Transverse colon (tissue), 4 donors: ENCODE data around the gene ADORA3.

Source experiments
- POLR2A ChIP-seq: fragments of 450-650 bp; IDR thresholded peaks from one replicate; pipeline ENCODE4 v1.6.1; 2016; ENCODE audit warnings: antibody characterized with exemption, mild to moderate bottlenecking, moderate library complexity
- POLR2AphosphoS5 ChIP-seq, 3 donors: sonication (generic); formaldehyde crosslinking; IDR thresholded peaks; one replicate each; pipeline ENCODE4 v1.6.1; 2016; ENCODE audit warnings: antibody characterized with exemption in 3 of 3
- TF ChIP-seq, protein P1 (sequence below), 5 experiments: fragments of 200-600 bp in 3 of 5; fragments of 450-650 bp in 2 of 5; sonication (generic) in 3 of 5; IDR thresholded peaks; 1 replicate in 2 of 5; 2 replicates in 3 of 5; pipeline ENCODE4 v1.5.1; 2016 to 2017; ENCODE audit warnings: antibody characterized with exemption in 5 of 5, inconsistent platforms in 3 of 5, mild to moderate bottlenecking in 2 of 5, moderate library complexity in 1 of 5

DNA sequence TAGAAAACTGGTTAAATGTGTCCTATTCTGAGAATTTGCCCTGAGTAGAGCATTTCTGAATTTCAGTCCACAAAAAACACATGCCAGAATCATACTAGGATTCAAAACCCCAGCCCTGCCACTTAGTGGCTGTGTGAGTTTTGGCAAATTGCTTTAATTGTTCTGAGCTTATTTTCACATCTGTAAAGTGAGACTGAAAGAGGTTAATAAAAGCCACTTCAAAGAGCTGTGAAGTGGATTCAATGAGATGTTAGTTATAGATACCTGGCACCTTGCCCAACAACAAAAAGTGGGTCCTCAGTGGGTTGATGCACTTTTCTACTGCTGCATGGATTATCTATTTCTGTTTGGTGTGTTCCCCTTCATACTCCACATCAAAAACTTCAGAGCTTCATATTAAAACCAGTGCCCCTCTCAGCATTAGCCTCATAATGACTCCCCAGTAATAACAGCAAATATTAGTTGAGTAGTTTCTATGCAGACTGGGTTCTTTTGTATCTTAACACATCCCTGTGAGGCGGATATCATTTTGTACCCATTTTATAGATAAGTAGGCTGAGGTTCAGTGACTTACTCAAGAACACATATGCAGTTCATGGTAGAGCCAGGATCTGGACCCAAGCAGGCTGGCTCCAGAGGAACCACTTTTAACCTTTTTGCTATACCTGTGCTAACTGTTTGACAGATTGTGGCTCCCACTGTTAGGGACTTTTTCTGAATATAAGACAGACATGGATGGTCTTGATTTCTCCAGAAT, 14.2 kb upstream of the ADORA3 start:
- TF ChIP-seq POLR2AphosphoS5 (IDR thresholded peaks at IDR 0.05) (no peak), POLR2A (no peak)
- TF ChIP-seq, protein P1, sequence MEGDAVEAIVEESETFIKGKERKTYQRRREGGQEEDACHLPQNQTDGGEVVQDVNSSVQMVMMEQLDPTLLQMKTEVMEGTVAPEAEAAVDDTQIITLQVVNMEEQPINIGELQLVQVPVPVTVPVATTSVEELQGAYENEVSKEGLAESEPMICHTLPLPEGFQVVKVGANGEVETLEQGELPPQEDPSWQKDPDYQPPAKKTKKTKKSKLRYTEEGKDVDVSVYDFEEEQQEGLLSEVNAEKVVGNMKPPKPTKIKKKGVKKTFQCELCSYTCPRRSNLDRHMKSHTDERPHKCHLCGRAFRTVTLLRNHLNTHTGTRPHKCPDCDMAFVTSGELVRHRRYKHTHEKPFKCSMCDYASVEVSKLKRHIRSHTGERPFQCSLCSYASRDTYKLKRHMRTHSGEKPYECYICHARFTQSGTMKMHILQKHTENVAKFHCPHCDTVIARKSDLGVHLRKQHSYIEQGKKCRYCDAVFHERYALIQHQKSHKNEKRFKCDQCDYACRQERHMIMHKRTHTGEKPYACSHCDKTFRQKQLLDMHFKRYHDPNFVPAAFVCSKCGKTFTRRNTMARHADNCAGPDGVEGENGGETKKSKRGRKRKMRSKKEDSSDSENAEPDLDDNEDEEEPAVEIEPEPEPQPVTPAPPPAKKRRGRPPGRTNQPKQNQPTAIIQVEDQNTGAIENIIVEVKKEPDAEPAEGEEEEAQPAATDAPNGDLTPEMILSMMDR (IDR thresholded peaks at IDR 0.05): no peak
